ENCODE results near the gene STC2.

STC2 gene

GRCh38 chr5:173325091-173325698, 3.0 kb downstream of the STC2 start:
- no peaks in the 10 kb centered on the region for H4K20me1 ChIP-seq (ENCODE audit: insufficient read depth)
- no peak overlapping the region for H2AFZ ChIP-seq (ENCODE audit: low read depth)
- peaks cover 4% of the 10 kb centered on the region for H3K4me1 ChIP-seq (ENCODE audit: low read depth, poor library complexity, severe bottlenecking)
- H3K79me2 ChIP-seq (ENCODE audit: insufficient read depth, low read depth): no peaks in the 10 kb centered on the region
- H3K27ac ChIP-seq: no peak overlapping the region
- H3K4me2 ChIP-seq: no peak overlapping the region
- H3K9ac ChIP-seq: no peak overlapping the region
- H3K36me3 ChIP-seq (ENCODE audit: insufficient read depth): no peaks in the 10 kb centered on the region
- no peak for TF ChIP-seq CTCF (conservative IDR thresholded peaks at IDR 0.05; ENCODE audit: low read depth, low read length)
- H3K4me3 ChIP-seq (IDR thresholded peaks at IDR 0.05; ENCODE audit: insufficient read depth, low read depth, low read length): no peak overlapping the region
- no peaks in the 10 kb centered on the region for H3K27me3 ChIP-seq (ENCODE audit: insufficient read depth, low read depth)

- Histone ChIP-seq H3K4me3 (IDR thresholded peaks at IDR 0.05; ENCODE audit: insufficient read depth, low read depth, low read length) (no peak overlapping the region), H3K27me3 (ENCODE audit: insufficient read depth, low read depth) (no peaks in the 10 kb centered on the region), H4K20me1 (ENCODE audit: insufficient read depth) (no peaks in the 10 kb centered on the region), H3K79me2 (ENCODE audit: insufficient read depth, low read depth) (no peaks in the 10 kb centered on the region), H3K4me2 (no peak overlapping the region), H3K4me1 (ENCODE audit: low read depth, poor library complexity, severe bottlenecking) (peaks cover 4% of the 10 kb centered on the region), H2AFZ (ENCODE audit: low read depth) (no peak overlapping the region), H3K36me3 (ENCODE audit: insufficient read depth) (no peaks in the 10 kb centered on the region), H3K27ac (no peak overlapping the region), H3K9ac (no peak overlapping the region)
- no peak for TF ChIP-seq CTCF (conservative IDR thresholded peaks at IDR 0.05; ENCODE audit: low read depth, low read length)
Observed at GRCh38 chr5:173324115-173325001, 3.9 kb downstream of the STC2 start.

GRCh38 chr5:173323799-173324114, 4.5 kb downstream of the STC2 start:
- no peaks in the 10 kb centered on the region for H3K27me3 ChIP-seq (ENCODE audit: insufficient read depth, low read depth)
- H4K20me1 ChIP-seq (ENCODE audit: insufficient read depth): no peaks in the 10 kb centered on the region
- no peaks in the 10 kb centered on the region for H3K79me2 ChIP-seq (ENCODE audit: insufficient read depth, low read depth)
- H3K4me1 ChIP-seq (ENCODE audit: low read depth, poor library complexity, severe bottlenecking): peaks cover 4% of the 10 kb centered on the region
- no peak for TF ChIP-seq CTCF (conservative IDR thresholded peaks at IDR 0.05; ENCODE audit: low read depth, low read length)
- H3K4me2 ChIP-seq: no peak overlapping the region
- no peak overlapping the region for H3K4me3 ChIP-seq (IDR thresholded peaks at IDR 0.05; ENCODE audit: insufficient read depth, low read depth, low read length)
- no peaks in the 10 kb centered on the region for H3K36me3 ChIP-seq (ENCODE audit: insufficient read depth)
- no peak overlapping the region for H3K9ac ChIP-seq
- H3K27ac ChIP-seq: no peak overlapping the region
- H2AFZ ChIP-seq (ENCODE audit: low read depth): no peak overlapping the region

GRCh38 chr5:173323106-173323798, 5.0 kb downstream of the STC2 start:
- H3K79me2 ChIP-seq (ENCODE audit: insufficient read depth, low read depth): no peaks in the 10 kb centered on the region
- H3K4me3 ChIP-seq (IDR thresholded peaks at IDR 0.05; ENCODE audit: insufficient read depth, low read depth, low read length): no peak overlapping the region

More at GRCh38 chr5:173323106-173323798, 5.0 kb downstream of the STC2 start:
- H3K36me3 ChIP-seq (ENCODE audit: insufficient read depth): no peaks in the 10 kb centered on the region
- no peak overlapping the region for H3K27ac ChIP-seq
- H3K9ac ChIP-seq: no peak overlapping the region
- no peaks in the 10 kb centered on the region for H3K27me3 ChIP-seq (ENCODE audit: insufficient read depth, low read depth)
- no peak overlapping the region for H2AFZ ChIP-seq (ENCODE audit: low read depth)
- H4K20me1 ChIP-seq (ENCODE audit: insufficient read depth): no peaks in the 10 kb centered on the region
- no peak for TF ChIP-seq CTCF (conservative IDR thresholded peaks at IDR 0.05; ENCODE audit: low read depth, low read length)
- H3K4me1 ChIP-seq (ENCODE audit: low read depth, poor library complexity, severe bottlenecking): peaks cover 4% of the 10 kb centered on the region
- H3K4me2 ChIP-seq: no peak overlapping the region

All from KMS-11 (cell line).